Fibroblast of lung (primary cell): ENCODE data around the gene THOC6. TPM values are rescaled to one million over a fixed set of nuclear protein-coding genes. Genes with fewer than 3 reads are reported as not detected.

ENCODE experiments used
- DNase-seq, 2 donors: peaks; one replicate each; pipeline versions ENCODE4 v3.0.0 to v3.0.0-alpha.2; 2010; ENCODE audit warnings: low read depth in 2 of 2
- H2AFZ ChIP-seq: 2 replicates; pipeline ENCODE4 v1.5.1; 2012; ENCODE audit warnings: low read length, control low read depth, inconsistent platforms
- H3K27ac ChIP-seq: 2 replicates; pipeline ENCODE4 v1.5.1; 2011; ENCODE audit warnings: low read length, control low read depth; ENCODE audit not compliant: insufficient read depth
- H3K27me3 ChIP-seq: 2 replicates; pipeline ENCODE4 v1.5.1; 2011; ENCODE audit warnings: mild to moderate bottlenecking, low read length; ENCODE audit not compliant: control insufficient read depth, insufficient read depth
- H3K36me3 ChIP-seq: 2 replicates; pipeline ENCODE4 v1.5.1; 2011; ENCODE audit warnings: low read length; ENCODE audit not compliant: control insufficient read depth, insufficient read depth
- H3K4me1 ChIP-seq: 2 replicates; pipeline ENCODE4 v1.5.1; 2011; ENCODE audit warnings: low read length; ENCODE audit not compliant: control insufficient read depth, insufficient read depth; ENCODE audit errors: extremely low read depth
- H3K4me2 ChIP-seq: 2 replicates; pipeline ENCODE4 v1.5.1; 2011; ENCODE audit warnings: low read length, control low read depth; ENCODE audit not compliant: insufficient read depth; ENCODE audit errors: extremely low read depth
- H3K4me3 ChIP-seq, 4 experiments: fragments of 200-600 bp in 1 of 4; sonication (generic) in 1 of 4; replicated peaks in 1 of 4; 2 replicates each; pipeline ENCODE4 v1.5.1; 2011 to 2016; ENCODE audit warnings: low read length in 4 of 4, low read depth in 3 of 4, mild to moderate bottlenecking in 3 of 4, control low read depth in 2 of 4, inconsistent platforms in 1 of 4, mixed read lengths in 1 of 4; ENCODE audit not compliant: insufficient read depth in 1 of 4; ENCODE audit errors: control extremely low read depth in 1 of 4
- H3K79me2 ChIP-seq: 2 replicates; pipeline ENCODE4 v1.5.1; 2012; ENCODE audit warnings: mild to moderate bottlenecking, low read length, inconsistent platforms; ENCODE audit not compliant: control insufficient read depth, insufficient read depth
- H3K9ac ChIP-seq: 2 replicates; pipeline ENCODE4 v1.5.1; 2011; ENCODE audit warnings: mild to moderate bottlenecking, low read length, control low read depth; ENCODE audit not compliant: insufficient read depth
- H3K9me3 ChIP-seq: 2 replicates; pipeline ENCODE4 v1.5.1; 2012; ENCODE audit warnings: low read depth, low read length; ENCODE audit not compliant: control insufficient read depth, insufficient read depth
- H4K20me1 ChIP-seq: 2 replicates; pipeline ENCODE4 v1.5.1; 2011; ENCODE audit warnings: low read length; ENCODE audit not compliant: control insufficient read depth, insufficient read depth; ENCODE audit errors: extremely low read depth
- CTCF ChIP-seq, 2 donors: IDR thresholded peaks in 1 of 2; conservative IDR thresholded peaks in 1 of 2; 1 replicate in 1 of 2; 2 replicates in 1 of 2; pipeline ENCODE4 v1.5.1; 2011 to 2012; ENCODE audit warnings: low read length in 2 of 2, control low read depth in 1 of 2, inconsistent platforms in 1 of 2, low read depth in 1 of 2, mild to moderate bottlenecking in 1 of 2
- EZH2 ChIP-seq: IDR thresholded peaks from 2 replicates; pipeline ENCODE4 v1.5.1; 2012; ENCODE audit warnings: low read length, control low read depth, mild to moderate bottlenecking; ENCODE audit errors: missing control alignments
- polyA plus RNA-seq, 2 donors: library from polyadenylated mRNA; depleted of rRNA in 1 of 2; stranded (reverse) in 1 of 2; unstranded in 1 of 2; fragments of >200 nt; gene quantifications; 2 replicates each; pipeline ENCODE4 v1.2.1, GENCODE V29; 2011 to 2012; ENCODE audit warnings: missing spikeins in 1 of 2
- total RNA-seq: library from RNA; depleted of rRNA; stranded (reverse); fragments of >200 nt; gene quantifications from 2 replicates; pipeline ENCODE4 v1.2.1, GENCODE V29; 2014

Gene THOC6
- total and polyA plus RNA-seq, 2 donors (not counting 1 experiment from before 2014, with no cell fraction given) = 17.6 to 26.6 TPM

GRCh38 chr16:3049921-3050481, 26.2 kb downstream of the THOC6 start:
- Histone ChIP-seq H3K9me3 (no peaks in the 10 kb centered on the region), H3K27ac (no peak overlapping the region), H3K27me3 (peaks cover 38% of the 10 kb centered on the region), H2AFZ (no peak overlapping the region), H3K36me3 (no peaks in the 10 kb centered on the region), H3K4me3 (no peak overlapping the region), H3K4me1 (no peaks in the 10 kb centered on the region), H4K20me1 (no peaks in the 10 kb centered on the region), H3K9ac (no peak overlapping the region), H3K79me2 (no peaks in the 10 kb centered on the region), H3K4me2 (no peak overlapping the region)
- DNase-seq = no peak
- TF ChIP-seq CTCF (conservative IDR thresholded peaks at IDR 0.05 in 1 of 2, IDR thresholded peaks at IDR 0.05 in 1 of 2; ENCODE audit: low read depth in 1 of 2, low read length in 2 of 2) = no peak
- TF ChIP-seq EZH2 = no peak

GRCh38 chr16:3050487-3050886, 26.7 kb downstream of the THOC6 start:
- Histone ChIP-seq H3K27me3 (peaks cover 36% of the 10 kb centered on the region), H3K79me2 (no peaks in the 10 kb centered on the region)
- TF ChIP-seq CTCF (conservative IDR thresholded peaks at IDR 0.05 in 1 of 2, IDR thresholded peaks at IDR 0.05 in 1 of 2; ENCODE audit: low read depth in 1 of 2, low read length in 2 of 2) (no peak), EZH2 (no peak)

GRCh38 chr16:3051009-3051408, 27.2 kb downstream of the THOC6 start:
- H3K9ac ChIP-seq = no peak overlapping the region
- H3K27ac ChIP-seq = no peak overlapping the region
- no peak overlapping the region for H3K4me2 ChIP-seq
- H3K79me2 ChIP-seq = no peaks in the 10 kb centered on the region
- no peak for TF ChIP-seq CTCF (conservative IDR thresholded peaks at IDR 0.05 in 1 of 2, IDR thresholded peaks at IDR 0.05 in 1 of 2; ENCODE audit: low read depth in 1 of 2, low read length in 2 of 2)
- TF ChIP-seq EZH2 = no peak
- no peaks in the 10 kb centered on the region for H3K9me3 ChIP-seq
- no peaks in the 10 kb centered on the region for H4K20me1 ChIP-seq
- DNase-seq = no peak
- H3K27me3 ChIP-seq = peaks cover 32% of the 10 kb centered on the region
- no peaks in the 10 kb centered on the region for H3K36me3 ChIP-seq
- H3K4me1 ChIP-seq = no peaks in the 10 kb centered on the region
- no peak overlapping the region for H2AFZ ChIP-seq
- no peak overlapping the region for H3K4me3 ChIP-seq

More at GRCh38 chr16:3050487-3050886, 26.7 kb downstream of the THOC6 start:
- Histone ChIP-seq H2AFZ (no peak overlapping the region), H3K36me3 (no peaks in the 10 kb centered on the region), H3K4me2 (no peak overlapping the region), H3K9ac (no peak overlapping the region), H3K4me3 (no peak overlapping the region), H3K9me3 (no peaks in the 10 kb centered on the region), H3K4me1 (no peaks in the 10 kb centered on the region), H4K20me1 (no peaks in the 10 kb centered on the region), H3K27ac (no peak overlapping the region)
- no peak for DNase-seq
